GM12878 (cell line): ENCODE data around the gene SPATA3. TPM values are rescaled to one million over a fixed set of nuclear protein-coding genes. Genes with fewer than 3 reads are reported as not detected.

Experiments
- CEBPB ChIP-seq, 2 experiments: fragments of 150-350 bp in 1 of 2; IDR thresholded peaks; 2 replicates each; pipeline ENCODE4 v1.6.1; 2012 to 2014; ENCODE audit warnings: low read depth in 2 of 2, low read length in 2 of 2, borderline replicate concordance in 1 of 2, inconsistent platforms in 1 of 2
- CHD1 ChIP-seq: IDR thresholded peaks from 2 replicates; pipeline ENCODE4 v1.6.1; 2012; ENCODE audit warnings: low read depth, low read length, improper control_type of control experiment
- CREM ChIP-seq: IDR thresholded peaks from 2 replicates; pipeline ENCODE4 v1.6.1; 2014; ENCODE audit warnings: antibody characterized with exemption, low read depth
- EGR1 ChIP-seq, 2 experiments: IDR thresholded peaks; 1 replicate in 1 of 2; 2 replicates in 1 of 2; pipeline ENCODE4 v1.6.1; 2011 to 2012; ENCODE audit warnings: low read depth in 2 of 2, low read length in 2 of 2, borderline replicate concordance in 1 of 2, mild to moderate bottlenecking in 1 of 2, moderate library complexity in 1 of 2
- MTA2 ChIP-seq: fragments of 450-650 bp; IDR thresholded peaks from 2 replicates; pipeline ENCODE4 v1.6.1; 2016; ENCODE audit warnings: low read depth, mild to moderate bottlenecking, moderate library complexity
- MTA3 ChIP-seq: IDR thresholded peaks from 2 replicates; pipeline ENCODE4 v1.6.1; 2012; ENCODE audit warnings: low read length, inconsistent platforms, borderline replicate concordance
- POU2F2 ChIP-seq: IDR thresholded peaks from 3 replicates; pipeline ENCODE4 v1.6.1; 2011; ENCODE audit warnings: low read depth, mild to moderate bottlenecking, low read length, borderline replicate concordance
- PRDM15 ChIP-seq: fragments of 450-650 bp; formaldehyde crosslinking; IDR thresholded peaks from 2 replicates; pipeline ENCODE4 v1.4.0; 2020; ENCODE audit warnings: mild to moderate bottlenecking, moderate library complexity
- SP1 ChIP-seq: IDR thresholded peaks from one replicate; pipeline ENCODE4 v1.6.1; 2011; ENCODE audit warnings: low read depth, low read length
- SRF ChIP-seq, 2 experiments: IDR thresholded peaks; 2 replicates each; pipeline ENCODE4 v1.6.1; 2011; ENCODE audit warnings: low read depth in 2 of 2, low read length in 2 of 2, mild to moderate bottlenecking in 1 of 2, moderate library complexity in 1 of 2
- polyA plus RNA-seq, 11 experiments: library from polyadenylated mRNA; depleted of rRNA in 4 of 11; unstranded in 6 of 11; stranded (reverse) in 5 of 11; fragments of >200 nt; fragmentation: Nextera tagmentation in 4 of 11; fragmentation: Illumina TruSeq in 1 of 11; extraction: Ambion mirVana in 4 of 11; extraction: Trizol in 1 of 11; gene quantifications; 1 replicate in 1 of 11; 2 replicates in 10 of 11; pipeline versions ENCODE4 v1.2.1 to v1.2.3, GENCODE V29; 2011 to 2016; ENCODE audit warnings: inconsistent platforms in 2 of 11, missing spikeins in 2 of 11, low read depth in 1 of 11
- total RNA-seq, 4 experiments: library from RNA; depleted of rRNA in 3 of 4; stranded (reverse); fragments of >200 nt in 3 of 4; fragmentation: Illumina TruSeq in 1 of 4; extraction: Trizol in 1 of 4; gene quantifications; 2 replicates each; pipeline versions ENCODE4 v1.2.1 to v1.2.3, GENCODE V29; 2013 to 2021

Gene SPATA3
- total and polyA plus RNA-seq, 10 of the 15 experiments (the other 5 are each of a cell fraction or from before 2014, with no cell fraction given) = not detected

GRCh38 chr2:231039821-231040364 lies 44.0 kb downstream of the SPATA3 start (continued):
- TF ChIP-seq EGR1 (IDR thresholded peaks at IDR 0.05; ENCODE audit: borderline replicate concordance in 1 of 2, low read depth in 2 of 2, low read length in 2 of 2) = no peak
- no peak for TF ChIP-seq MTA2
- TF ChIP-seq MTA3 = no peak
- no peak for TF ChIP-seq CREM
- no peak for TF ChIP-seq PRDM15 (CRISPR knock-in tag)
- no peak for TF ChIP-seq SP1
- TF ChIP-seq CHD1 = no peak
- no peak for TF ChIP-seq POU2F2
- no peak for TF ChIP-seq CEBPB (IDR thresholded peaks at IDR 0.05; ENCODE audit: borderline replicate concordance in 1 of 2, low read depth in 2 of 2, low read length in 2 of 2)
- no peak for TF ChIP-seq SRF (IDR thresholded peaks at IDR 0.05; ENCODE audit: low read depth in 2 of 2, low read length in 2 of 2)
